ENCODE measurements around the gene IGF2BP2. TPM values are rescaled to one million over a fixed set of nuclear protein-coding genes. Genes with fewer than 3 reads are reported as not detected.

The IGF2BP2 gene
- total and polyA plus RNA-seq, 9 of the 15 experiments (the other 6 are each of a cell fraction or from before 2014, with no cell fraction given): 3.2 to 59.6 (median 30.5) TPM

- TF ChIP-seq ZNF707 (CRISPR knock-in tag; conservative IDR thresholded peaks at IDR 0.05) (no peak), ZNF699 (CRISPR knock-in tag; IDR thresholded peaks at IDR 0.05; ENCODE audit: insufficient replicate concordance) (no peak), THRA (IDR thresholded peaks at IDR 0.05) (no peak), SOX6 (IDR thresholded peaks at IDR 0.05) (peak; percentile 43), KLF6 (CRISPR knock-in tag; IDR thresholded peaks at IDR 0.05; ENCODE audit: borderline replicate concordance) (no peak), ZNF407 (IDR thresholded peaks at IDR 0.05; ENCODE audit: low read depth) (no peak), PCBP2 (IDR thresholded peaks at IDR 0.05; ENCODE audit: low read depth, low read length, poor library complexity, severe bottlenecking) (no peak), RBFOX2 (IDR thresholded peaks at IDR 0.05; ENCODE audit: low read depth, low read length) (0 out of 2 replicates have a peak, but pooled peaks have one; percentile 23), FOXP1 (CRISPR knock-in tag; IDR thresholded peaks at IDR 0.05) (no peak), BCL6 (CRISPR knock-in tag; IDR thresholded peaks at IDR 0.05) (no peak), FOS (IDR thresholded peaks at IDR 0.05; ENCODE audit: extremely low read depth, insufficient read length) (no peak)
Observed at GRCh38 chr3:185815391-185816282, 9.2 kb downstream of the IGF2BP2 start (continued).
